D341Med (cell line): ENCODE measurements around the gene CCBE1.

Experiments
- DNase-seq: peaks from one replicate; pipeline ENCODE4 v3.0.0; 2012; ENCODE audit warnings: low spot score

CCBE1 gene

GRCh38 chr18:59492756-59493421 lies 204.3 kb downstream of the CCBE1 start:
- DNase-seq: no peak

- DNase-seq: no peak
These were observed 208.3 kb downstream of the CCBE1 start for GRCh38 chr18:59488899-59489298.

DNA sequence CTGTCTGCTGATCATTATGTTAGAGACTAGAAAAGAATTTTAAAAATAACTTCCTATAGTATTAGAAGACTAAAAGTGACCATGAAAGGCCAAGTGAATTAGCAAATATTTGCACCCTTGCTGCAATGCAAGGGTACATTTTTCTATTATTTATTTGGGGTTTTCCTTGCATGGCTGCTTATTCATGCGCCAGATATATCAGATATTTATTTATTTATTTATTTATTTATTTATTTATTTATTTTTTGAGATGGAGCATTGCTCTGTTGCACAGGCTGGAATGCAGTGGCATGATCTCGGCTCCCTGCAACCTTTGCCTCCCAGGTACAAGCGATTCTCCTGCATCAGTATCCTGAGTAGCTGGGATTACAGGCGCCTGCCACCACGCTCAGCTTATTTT lies 211.8 kb downstream of the CCBE1 start:
- no peak for DNase-seq

- no peak for DNase-seq
These were observed 212.5 kb downstream of the CCBE1 start for GRCh38 chr18:59484561-59485328.

DNA sequence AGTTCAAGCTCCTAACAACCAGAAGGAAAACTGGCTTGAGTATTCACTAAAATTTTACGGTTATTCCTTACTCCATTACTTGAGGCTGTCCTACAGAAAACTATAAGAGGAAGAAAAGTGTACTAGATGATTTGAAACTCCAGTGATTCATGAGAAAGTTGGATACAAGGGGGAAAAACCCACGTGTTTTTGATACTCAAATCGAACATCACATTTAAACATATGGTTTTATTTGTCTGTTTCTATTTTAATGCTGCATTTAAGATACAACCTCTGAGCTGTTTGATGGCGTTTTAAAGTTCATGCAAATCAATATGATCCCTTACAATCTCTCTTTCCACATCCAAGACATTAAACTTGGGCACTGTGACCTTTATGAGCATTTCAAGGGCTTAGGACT lies 213.1 kb downstream of the CCBE1 start:
- DNase-seq: no peak

GRCh38 chr18:59481436-59481835 lies 215.8 kb downstream of the CCBE1 start:
- DNase-seq: no peak

GRCh38 chr18:59479776-59480175 lies 217.4 kb downstream of the CCBE1 start:
- DNase-seq: no peak

DNA sequence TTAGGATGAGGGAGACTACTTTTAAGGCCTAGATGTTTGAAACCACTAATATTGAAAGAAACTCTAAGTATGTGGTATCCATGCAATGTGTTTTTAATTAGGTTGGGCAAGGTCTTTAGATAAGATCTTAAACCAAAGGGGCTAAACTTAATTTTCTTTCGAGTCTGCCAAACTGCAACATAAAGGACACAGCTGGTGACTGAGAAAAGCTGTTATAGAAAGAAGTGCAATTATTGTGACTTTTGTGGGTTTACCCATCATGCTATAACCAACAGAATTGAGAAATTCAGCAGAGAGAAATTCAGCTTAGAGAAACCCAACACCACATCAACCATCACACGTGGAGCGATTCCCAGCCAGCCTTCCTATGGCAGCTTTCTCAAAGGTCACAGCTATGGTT lies 218.6 kb downstream of the CCBE1 start:
- DNase-seq: no peak

- no peak for DNase-seq
These were observed 219.4 kb downstream of the CCBE1 start for GRCh38 chr18:59477849-59478248.

GRCh38 chr18:59470561-59471121 lies 226.6 kb downstream of the CCBE1 start:
- DNase-seq: no peak

DNA sequence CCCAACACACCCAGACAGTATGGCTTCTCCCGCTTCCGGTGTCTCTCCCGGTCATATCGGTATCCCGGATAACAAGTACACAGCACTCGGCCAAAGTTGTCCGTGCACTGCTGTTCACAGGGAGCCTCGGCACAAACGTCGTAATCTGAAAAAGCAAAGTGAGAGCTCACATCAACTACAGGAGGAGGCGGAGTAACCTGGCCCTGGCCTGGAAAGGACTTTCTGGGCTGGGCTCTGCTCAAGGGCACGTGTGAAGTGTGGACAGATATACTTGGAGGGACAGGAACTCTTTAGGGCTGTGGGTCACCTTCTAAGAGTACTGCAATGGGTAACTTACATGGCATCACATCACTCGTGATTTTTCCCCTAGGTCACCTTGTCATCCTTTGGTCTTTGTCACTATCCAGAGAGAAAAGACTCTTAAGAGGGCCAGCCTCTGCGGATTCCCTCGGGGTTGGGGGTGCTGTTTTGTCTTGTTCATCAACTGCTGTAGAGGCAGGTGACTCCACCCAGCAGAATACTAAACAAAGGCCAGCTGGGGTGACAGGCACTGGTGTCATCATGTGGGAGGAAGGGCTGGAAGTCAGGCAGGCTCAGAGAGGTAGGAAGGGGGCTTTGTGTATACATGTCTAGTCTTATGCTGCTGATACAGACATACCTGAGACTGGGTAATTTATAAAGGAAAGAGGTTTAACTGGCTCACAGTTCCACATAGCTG lies 227.6 kb downstream of the CCBE1 start:
- DNase-seq: no peak

- DNase-seq: no peak
These were observed 228.4 kb downstream of the CCBE1 start for GRCh38 chr18:59468821-59469220.

DNA sequence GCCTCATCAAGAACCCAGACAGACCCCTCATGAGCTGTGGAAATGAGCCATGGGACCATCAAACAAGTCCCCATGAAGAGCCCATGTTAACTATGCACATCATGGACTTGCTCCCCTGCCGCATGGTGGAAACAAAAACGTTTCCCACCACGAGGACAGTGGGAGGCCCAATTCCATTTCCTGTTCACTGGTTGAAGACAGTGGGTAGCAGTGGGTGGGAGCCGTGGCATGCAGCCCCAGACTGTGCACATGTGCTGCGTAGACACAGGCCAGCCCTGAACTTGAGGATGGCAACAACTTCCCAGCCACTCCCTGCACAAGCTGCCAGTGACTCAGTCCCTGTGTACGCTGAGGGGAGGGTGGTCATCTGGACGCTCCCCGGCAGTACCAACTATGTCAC lies 229.7 kb downstream of the CCBE1 start:
- DNase-seq: no peak

DNA sequence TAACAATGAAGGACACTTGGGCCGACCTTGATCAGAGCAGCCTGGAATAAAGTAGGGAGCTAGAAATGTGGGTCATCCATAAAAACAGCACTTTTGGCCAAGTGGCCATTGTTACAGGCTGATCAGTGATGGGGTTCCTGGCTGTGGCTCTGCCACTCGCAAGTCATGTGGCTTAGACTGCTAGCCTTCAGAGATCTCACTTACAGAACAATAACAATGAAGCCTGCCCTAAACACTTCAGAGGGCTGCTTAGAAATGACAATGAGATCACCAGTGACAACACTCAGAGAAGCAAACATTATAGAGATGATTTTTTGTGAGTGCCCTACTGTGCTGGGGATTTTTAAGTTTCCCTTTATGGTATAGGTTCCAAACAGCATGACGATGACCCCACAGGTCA lies 230.2 kb downstream of the CCBE1 start:
- no peak for DNase-seq

DNA sequence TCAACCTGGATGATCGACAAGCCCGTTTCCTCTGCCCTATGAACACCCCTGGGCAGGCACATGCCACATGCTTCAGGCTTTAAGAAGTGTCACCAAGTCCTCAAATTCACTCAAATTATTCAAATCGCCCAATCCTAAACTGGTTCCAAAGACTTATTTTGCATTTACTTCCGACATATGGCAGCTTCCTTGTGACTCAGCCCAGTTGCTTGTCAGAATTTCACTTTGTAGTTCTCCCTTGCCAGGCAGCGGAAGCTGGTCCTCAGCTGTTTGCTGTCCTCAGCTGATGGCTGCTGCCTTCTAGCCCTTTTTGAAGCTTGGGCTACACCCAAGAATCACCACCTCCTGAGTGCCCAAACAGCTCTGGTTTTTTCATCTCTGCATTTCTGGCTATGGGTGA lies 232.7 kb downstream of the CCBE1 start:
- no peak for DNase-seq

DNA sequence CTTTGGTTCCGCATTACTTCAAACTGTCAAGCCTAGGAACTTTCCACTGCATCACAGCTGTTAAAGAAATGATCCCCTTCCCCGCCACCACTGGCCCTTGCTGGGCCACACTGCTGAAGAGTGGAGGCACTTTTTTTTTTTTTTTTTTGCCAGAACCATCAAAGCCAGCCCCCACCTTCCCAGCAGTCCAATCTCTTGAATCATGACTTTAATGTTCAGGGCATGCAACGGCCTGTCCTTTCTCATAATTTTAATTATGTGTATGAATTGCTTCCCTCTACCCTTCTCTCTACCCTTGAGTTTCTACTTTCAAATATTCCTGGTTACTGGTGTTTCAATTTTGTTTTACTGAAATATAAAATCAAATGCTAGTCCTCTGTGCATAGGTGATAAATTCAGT lies 236.1 kb downstream of the CCBE1 start:
- DNase-seq: no peak

- DNase-seq: no peak
These were observed 237.2 kb downstream of the CCBE1 start for GRCh38 chr18:59460072-59460420.

- peak; percentile 54 for DNase-seq
These were observed 237.7 kb downstream of the CCBE1 start for GRCh38 chr18:59459369-59460071.

- no peak for DNase-seq
These were observed 238.6 kb downstream of the CCBE1 start for GRCh38 chr18:59458575-59458974.

- DNase-seq: no peak
These were observed 240.6 kb downstream of the CCBE1 start for GRCh38 chr18:59456657-59457056.

GRCh38 chr18:59455728-59456276 lies 241.4 kb downstream of the CCBE1 start:
- DNase-seq: no peak
